T1000 (cell line): ENCODE measurements around the gene TMEM271.
"Not testable (repeated sequence)": the region's sequence is repeated elsewhere in the genome, so short reads cannot be mapped to it uniquely, and the experiment has no call there.

Experiments used
- DNase-seq: peaks from one replicate; lab custom pipeline; 2025; ENCODE audit warnings: mixed read lengths; lab: John Stamatoyannopoulos, UW

TMEM271 gene

GRCh38 chr4:561426-561825 lies 14.7 kb downstream of the TMEM271 start:
- no peak for DNase-seq

- DNase-seq: no peak
Observed at GRCh38 chr4:560731-561291, 15.3 kb downstream of the TMEM271 start.

GRCh38 chr4:560061-560460 lies 16.0 kb downstream of the TMEM271 start:
- DNase-seq: no peak

GRCh38 chr4:555566-556275 lies 20.4 kb downstream of the TMEM271 start:
- no peak for DNase-seq

GRCh38 chr4:554793-555320 lies 21.2 kb downstream of the TMEM271 start:
- not testable (repeated sequence) for DNase-seq

- DNase-seq: no peak
Observed at GRCh38 chr4:552019-552418, 24.1 kb downstream of the TMEM271 start.

GRCh38 chr4:550268-550667 lies 25.8 kb downstream of the TMEM271 start:
- DNase-seq: not testable (repeated sequence)

- no peak for DNase-seq
Observed at GRCh38 chr4:548976-549375, 27.1 kb downstream of the TMEM271 start.

GRCh38 chr4:545612-546011 lies 30.5 kb downstream of the TMEM271 start:
- no peak for DNase-seq

- DNase-seq: no peak
Observed at GRCh38 chr4:544386-545105, 31.5 kb downstream of the TMEM271 start.

GRCh38 chr4:541271-541670 lies 34.8 kb downstream of the TMEM271 start:
- no peak for DNase-seq

- no peak for DNase-seq
Observed at GRCh38 chr4:538542-539142, 37.5 kb downstream of the TMEM271 start.

- no peak for DNase-seq
Observed at GRCh38 chr4:537436-538264, 38.4 kb downstream of the TMEM271 start.

- no peak for DNase-seq
Observed at GRCh38 chr4:536351-536972, 39.6 kb downstream of the TMEM271 start.

GRCh38 chr4:535924-536281 lies 40.2 kb downstream of the TMEM271 start:
- DNase-seq: no peak

- DNase-seq: no peak
Observed at GRCh38 chr4:535181-535923, 40.7 kb downstream of the TMEM271 start.

- no peak for DNase-seq
Observed at GRCh38 chr4:534576-535151, 41.4 kb downstream of the TMEM271 start.

- no peak for DNase-seq
Observed at GRCh38 chr4:534101-534575, 42.0 kb downstream of the TMEM271 start.

- DNase-seq: no peak
Observed at GRCh38 chr4:533318-534100, 42.6 kb downstream of the TMEM271 start.
